WTC11 (cell line): ENCODE measurements around the gene RGS6. TPM values are rescaled to one million over a fixed set of nuclear protein-coding genes. Genes with fewer than 3 reads are reported as not detected.

Experiments
- ATAC-seq: fragments of 200-7000 bp; cut with Tn5 transposase; 2 replicates; pipeline ENCODE4 v1.10.0; 2021; ENCODE audit warnings: mild to moderate bottlenecking, moderate library complexity
- CTCF ChIA-PET: fragments of 300-600 bp; sonication (Branson Sonifier 250); formaldehyde crosslinking; loops from one replicate; lab custom pipeline; 2021; ENCODE audit warnings: antibody characterized with exemption; lab: Charles Lee
- POLR2A ChIA-PET: fragments of 350-600 bp; sonication (Branson Sonifier 250); formaldehyde crosslinking; loops from one replicate; lab custom pipeline; 2021; ENCODE audit warnings: antibody characterized with exemption; lab: Charles Lee
- DNase-seq: peaks from one replicate; pipeline ENCODE4 v3.0.0; 2021; ENCODE audit warnings: low spot score
- H3K27ac Mint-ChIP-seq: 2 replicates; pipeline ENCODE4 v1.8.0; 2021; ENCODE audit warnings: mixed read lengths
- H3K27me3 Mint-ChIP-seq: 2 replicates; pipeline ENCODE4 v1.8.0; 2021; ENCODE audit warnings: low read depth, mild to moderate bottlenecking, moderate library complexity, mixed read lengths
- H3K36me3 Mint-ChIP-seq: 2 replicates; pipeline ENCODE4 v1.8.0; 2021; ENCODE audit warnings: mixed read lengths
- H3K4me1 Mint-ChIP-seq: 2 replicates; pipeline ENCODE4 v1.8.0; 2022; ENCODE audit warnings: mixed read lengths
- H3K4me3 Mint-ChIP-seq: 2 replicates; pipeline ENCODE4 v1.8.0; 2021; ENCODE audit warnings: mild to moderate bottlenecking, moderate library complexity, mixed read lengths
- H3K9me3 Mint-ChIP-seq: 2 replicates; pipeline ENCODE4 v1.8.0; 2021; ENCODE audit warnings: mixed read lengths
- E2F1 ChIP-seq: sonication (generic); formaldehyde crosslinking; IDR thresholded peaks from 2 replicates; pipeline ENCODE4 v1.8.0; 2022; ENCODE audit warnings: mild to moderate bottlenecking, missing genetic modification reagents
- ESRRA ChIP-seq: sonication (generic); formaldehyde crosslinking; IDR thresholded peaks from 2 replicates; pipeline ENCODE4 v1.8.1; 2022; ENCODE audit warnings: mild to moderate bottlenecking, missing genetic modification reagents, borderline replicate concordance
- FOXK1 ChIP-seq: sonication (generic); formaldehyde crosslinking; IDR thresholded peaks from 2 replicates; pipeline ENCODE4 v1.8.0; 2022; ENCODE audit warnings: mild to moderate bottlenecking, moderate library complexity, missing genetic modification reagents
- KAT7 ChIP-seq: sonication (generic); formaldehyde crosslinking; IDR thresholded peaks from 2 replicates; pipeline ENCODE4 v1.8.1; 2023; ENCODE audit warnings: missing genetic modification reagents, mild to moderate bottlenecking, borderline replicate concordance
- MAX ChIP-seq: sonication (generic); formaldehyde crosslinking; IDR thresholded peaks from 2 replicates; pipeline ENCODE4 v1.8.0; 2022; ENCODE audit warnings: mild to moderate bottlenecking, missing genetic modification reagents
- MYBL2 ChIP-seq: sonication (generic); formaldehyde crosslinking; IDR thresholded peaks from 2 replicates; pipeline ENCODE4 v1.8.1; 2023; ENCODE audit warnings: mild to moderate bottlenecking, moderate library complexity, missing genetic modification reagents
- NFATC4 ChIP-seq: fragments of 250-450 bp; sonication (Bioruptor Pico); IDR thresholded peaks from 2 replicates; pipeline ENCODE4 v1.9.0; 2021; ENCODE audit warnings: mild to moderate bottlenecking
- PRDM15 ChIP-seq: sonication (generic); formaldehyde crosslinking; IDR thresholded peaks from 2 replicates; pipeline ENCODE4 v1.8.0; 2022; ENCODE audit warnings: missing genetic modification reagents
- PREB ChIP-seq: sonication (generic); formaldehyde crosslinking; IDR thresholded peaks from 2 replicates; pipeline ENCODE4 v1.8.1; 2022; ENCODE audit warnings: mild to moderate bottlenecking, missing genetic modification reagents, moderate library complexity, borderline replicate concordance
- RELA ChIP-seq: sonication (generic); formaldehyde crosslinking; IDR thresholded peaks from 2 replicates; pipeline ENCODE4 v1.8.1; 2022; ENCODE audit warnings: missing genetic modification reagents, mild to moderate bottlenecking, borderline replicate concordance
- SMAD4 ChIP-seq: sonication (generic); formaldehyde crosslinking; IDR thresholded peaks from 2 replicates; pipeline ENCODE4 v1.8.0; 2022; ENCODE audit warnings: mild to moderate bottlenecking, missing genetic modification reagents
- SP1 ChIP-seq: sonication (generic); formaldehyde crosslinking; conservative IDR thresholded peaks from 2 replicates; pipeline ENCODE4 v1.8.1; 2022; ENCODE audit warnings: missing genetic modification reagents
- TEAD4 ChIP-seq: sonication (generic); formaldehyde crosslinking; IDR thresholded peaks from 2 replicates; pipeline ENCODE4 v1.8.0; 2022; ENCODE audit warnings: mild to moderate bottlenecking, missing genetic modification reagents
- ZNF219 ChIP-seq: sonication (generic); formaldehyde crosslinking; IDR thresholded peaks from 2 replicates; pipeline ENCODE4 v1.8.0; 2023; ENCODE audit warnings: missing genetic modification reagents, mild to moderate bottlenecking, borderline replicate concordance
- ZNF281 ChIP-seq: sonication (generic); formaldehyde crosslinking; IDR thresholded peaks from 2 replicates; pipeline ENCODE4 v1.8.0; 2023; ENCODE audit warnings: mild to moderate bottlenecking, missing genetic modification reagents
- ZNF532 ChIP-seq: fragments of 250-450 bp; sonication (Bioruptor Pico); IDR thresholded peaks from 2 replicates; pipeline ENCODE4 v1.9.0; 2021; ENCODE audit warnings: mild to moderate bottlenecking, borderline replicate concordance
- total RNA-seq: library from RNA; stranded (reverse); gene quantifications from 3 replicates; pipeline ENCODE4 v1.2.3, GENCODE V29; 2021

The RGS6 gene
- total RNA-seq, 1 experiment from 2014 or later: 1.0 TPM

- TF ChIP-seq ZNF532 (CRISPR knock-in tag) (no peak), ZNF219 (CRISPR knock-in tag) (no peak), RELA (CRISPR knock-in tag) (no peak), MYBL2 (CRISPR knock-in tag) (no peak), SMAD4 (CRISPR knock-in tag) (no peak), KAT7 (CRISPR knock-in tag) (no peak)
Observed at GRCh38 chr14:72094844-72095582, 162.8 kb downstream of the RGS6 start (continued).

- CTCF ChIA-PET: no interaction called here
- Mint-ChIP-seq H3K36me3 (no peaks in the 10 kb centered on the region), H3K4me3 (no peak overlapping the region)
- ATAC-seq (no peak), DNase-seq (no peak)
- no peak for TF ChIP-seq SP1 (CRISPR knock-in tag)
- TF ChIP-seq, all 79 proteins: peak for 0
- Mint-ChIP-seq H3K4me1 (peaks cover 10% of the 10 kb centered on the region), H3K27ac (no peak overlapping the region), H3K9me3 (peaks cover 7% of the 10 kb centered on the region; the same call in 1 of the 2 replicates), H3K27me3 (no peaks in the 10 kb centered on the region; the same call in 1 of the 2 replicates)
- POLR2A ChIA-PET: no interaction called here
Observed at GRCh38 chr14:72097173-72097783, 165.0 kb downstream of the RGS6 start.

GRCh38 chr14:72098210-72098609 is 166.0 kb downstream of the RGS6 start:
- H3K9me3 Mint-ChIP-seq: peaks cover 7% of the 10 kb centered on the region; the same call in 1 of the 2 replicates
- DNase-seq: no peak
- H3K27ac Mint-ChIP-seq: no peak overlapping the region
- H3K27me3 Mint-ChIP-seq: no peaks in the 10 kb centered on the region; the same call in 1 of the 2 replicates
- no peak for ATAC-seq
- no peak overlapping the region for H3K4me3 Mint-ChIP-seq
- H3K36me3 Mint-ChIP-seq: no peaks in the 10 kb centered on the region
- POLR2A ChIA-PET: no interaction called here
- CTCF ChIA-PET: no interaction called here
- peaks cover 10% of the 10 kb centered on the region for H3K4me1 Mint-ChIP-seq
- TF ChIP-seq TEAD4: no peak
- no peak for TF ChIP-seq ZNF281 (CRISPR knock-in tag)
- TF ChIP-seq MAX (CRISPR knock-in tag): no peak
- no peak for TF ChIP-seq ZNF219 (CRISPR knock-in tag)
- no peak for TF ChIP-seq PREB (CRISPR knock-in tag)
- no peak for TF ChIP-seq MYBL2 (CRISPR knock-in tag)
- no peak for TF ChIP-seq PRDM15
- TF ChIP-seq ESRRA (CRISPR knock-in tag): no peak
- no peak for TF ChIP-seq NFATC4 (CRISPR knock-in tag)
- TF ChIP-seq KAT7 (CRISPR knock-in tag): no peak
- no peak for TF ChIP-seq E2F1 (CRISPR knock-in tag)
- TF ChIP-seq FOXK1 (CRISPR knock-in tag): no peak
